Hepatocyte (in vitro differentiated cells): ENCODE results near the gene PMAIP1. TPM values are rescaled to one million over a fixed set of nuclear protein-coding genes. Genes with fewer than 3 reads are reported as not detected.
"Not testable (repeated sequence)": the region's sequence is repeated elsewhere in the genome, so short reads cannot be mapped to it uniquely, and the experiment has no call there.

ENCODE experiments used
- DNase-seq: peaks from one replicate; pipeline ENCODE4 v3.0.0-alpha.2; 2016; ENCODE audit warnings: low spot score
- H2AFZ ChIP-seq: fragments of 200-600 bp; sonication (generic); 2 replicates; pipeline ENCODE4 v1.6.0; 2016; ENCODE audit warnings: antibody characterized with exemption, mild to moderate bottlenecking
- H3K27ac ChIP-seq: fragments of 200-600 bp; sonication (generic); 2 replicates; pipeline ENCODE4 v1.5.1; 2016; ENCODE audit warnings: mild to moderate bottlenecking
- H3K27me3 ChIP-seq: fragments of 200-600 bp; sonication (generic); 2 replicates; pipeline ENCODE4 v1.6.1; 2016
- H3K36me3 ChIP-seq: fragments of 200-600 bp; sonication (generic); replicated peaks from 2 replicates; pipeline ENCODE4 v1.5.1; 2016; ENCODE audit warnings: low read depth; ENCODE audit not compliant: insufficient read depth
- H3K4me1 ChIP-seq: fragments of 200-600 bp; sonication (generic); 2 replicates; pipeline ENCODE4 v1.5.1; 2016; ENCODE audit warnings: mild to moderate bottlenecking, moderate library complexity; ENCODE audit not compliant: insufficient read depth
- H3K4me2 ChIP-seq: fragments of 200-600 bp; sonication (generic); 2 replicates; pipeline ENCODE4 v1.6.0; 2016
- H3K4me3 ChIP-seq: fragments of 200-600 bp; sonication (generic); 2 replicates; pipeline ENCODE4 v1.5.1; 2016; ENCODE audit warnings: mild to moderate bottlenecking
- H3K79me2 ChIP-seq: fragments of 200-600 bp; sonication (generic); 2 replicates; pipeline ENCODE4 v1.6.0; 2017; ENCODE audit warnings: mild to moderate bottlenecking
- H3K9me2 ChIP-seq: fragments of 200-600 bp; sonication (generic); replicated peaks from 2 replicates; pipeline ENCODE4 v1.6.0; 2017; ENCODE audit warnings: mild to moderate bottlenecking; ENCODE audit not compliant: insufficient read depth
- H3K9me3 ChIP-seq: fragments of 200-600 bp; sonication (generic); 2 replicates; pipeline ENCODE4 v1.5.1; 2016; ENCODE audit warnings: low read depth, mild to moderate bottlenecking
- H4K20me1 ChIP-seq: fragments of 200-600 bp; sonication (generic); 2 replicates; pipeline ENCODE4 v1.6.0; 2016; ENCODE audit warnings: mild to moderate bottlenecking; ENCODE audit not compliant: insufficient read depth, poor library complexity, severe bottlenecking
- EZH2 ChIP-seq: fragments of 200-600 bp; sonication (generic); IDR thresholded peaks from 2 replicates; pipeline ENCODE4 v1.6.1; 2016; ENCODE audit warnings: antibody characterized with exemption, mild to moderate bottlenecking, borderline replicate concordance
- EZH2phosphoT487 ChIP-seq: fragments of 200-600 bp; sonication (generic); IDR thresholded peaks from one replicate; pipeline ENCODE4 v1.6.1; 2018; ENCODE audit warnings: antibody characterized with exemption, mild to moderate bottlenecking, low read depth, moderate library complexity; ENCODE audit not compliant: unreplicated experiment, severe bottlenecking
- WGBS: methylation state at CpG from one replicate; pipeline ENCODE4 v1.1.6; 2016; ENCODE audit warnings: low lambda C conversion rate; ENCODE audit errors: missing lambda C conversion rate; 5-methylcytosine and 5-hydroxymethylcytosine counted together
- polyA plus RNA-seq: library from polyadenylated mRNA; unstranded; fragments of >200 nt; fragmentation: Nextera tagmentation; extraction: Ambion mirVana; gene quantifications from 2 replicates; pipeline ENCODE4 v1.2.1, GENCODE V29; 2016
- total RNA-seq: library from RNA; depleted of rRNA; stranded (reverse); fragments of >200 nt; gene quantifications from 2 replicates; pipeline ENCODE4 v1.2.3, GENCODE V29; 2014
- TF ChIP-seq, protein P1 (sequence below): fragments of 200-600 bp; sonication (generic); IDR thresholded peaks from 2 replicates; pipeline ENCODE4 v1.5.1; 2016; ENCODE audit warnings: antibody characterized with exemption, mild to moderate bottlenecking; ENCODE audit not compliant: poor library complexity

The PMAIP1 gene
- total and polyA plus RNA-seq, 2 experiments from 2014 or later, result 7.7 to 10.2 TPM

DNA sequence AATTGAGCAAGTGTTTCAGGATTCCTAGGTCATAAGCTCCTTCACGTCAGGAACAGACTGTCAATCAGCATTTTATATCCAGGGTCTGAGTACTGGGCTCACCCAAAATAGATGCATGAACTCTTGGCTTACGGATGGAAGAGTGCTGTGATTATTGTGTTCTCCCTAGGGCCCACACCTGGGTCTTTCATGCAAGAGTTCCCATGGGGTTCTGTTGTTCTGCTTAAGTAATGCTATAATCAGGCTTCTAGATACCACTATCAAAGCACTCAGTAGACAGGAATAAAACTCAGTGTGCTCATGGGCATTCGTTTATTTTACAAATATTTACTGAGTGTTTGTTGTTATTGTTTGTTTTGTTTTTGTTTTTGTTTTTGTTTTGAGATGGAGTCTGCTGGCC, 46.4 kb upstream of the PMAIP1 start:
- no peak for DNase-seq
- no peaks in the 10 kb centered on the region for H3K79me2 ChIP-seq
- 86% methylated on average over 3 of the region's 3 CpGs for WGBS
- no peak overlapping the region for H3K4me2 ChIP-seq
- no peaks in the 10 kb centered on the region for H3K36me3 ChIP-seq
- no peaks in the 10 kb centered on the region for H3K9me2 ChIP-seq
- no peaks in the 10 kb centered on the region for H3K4me1 ChIP-seq
- H3K4me3 ChIP-seq, result no peak overlapping the region
- H4K20me1 ChIP-seq, result no peaks in the 10 kb centered on the region
- no peak overlapping the region for H3K27ac ChIP-seq
- no peaks in the 10 kb centered on the region for H3K9me3 ChIP-seq
- H3K27me3 ChIP-seq, result peaks cover 5% of the 10 kb centered on the region
- TF ChIP-seq EZH2, result no peak
- TF ChIP-seq, protein P1, sequence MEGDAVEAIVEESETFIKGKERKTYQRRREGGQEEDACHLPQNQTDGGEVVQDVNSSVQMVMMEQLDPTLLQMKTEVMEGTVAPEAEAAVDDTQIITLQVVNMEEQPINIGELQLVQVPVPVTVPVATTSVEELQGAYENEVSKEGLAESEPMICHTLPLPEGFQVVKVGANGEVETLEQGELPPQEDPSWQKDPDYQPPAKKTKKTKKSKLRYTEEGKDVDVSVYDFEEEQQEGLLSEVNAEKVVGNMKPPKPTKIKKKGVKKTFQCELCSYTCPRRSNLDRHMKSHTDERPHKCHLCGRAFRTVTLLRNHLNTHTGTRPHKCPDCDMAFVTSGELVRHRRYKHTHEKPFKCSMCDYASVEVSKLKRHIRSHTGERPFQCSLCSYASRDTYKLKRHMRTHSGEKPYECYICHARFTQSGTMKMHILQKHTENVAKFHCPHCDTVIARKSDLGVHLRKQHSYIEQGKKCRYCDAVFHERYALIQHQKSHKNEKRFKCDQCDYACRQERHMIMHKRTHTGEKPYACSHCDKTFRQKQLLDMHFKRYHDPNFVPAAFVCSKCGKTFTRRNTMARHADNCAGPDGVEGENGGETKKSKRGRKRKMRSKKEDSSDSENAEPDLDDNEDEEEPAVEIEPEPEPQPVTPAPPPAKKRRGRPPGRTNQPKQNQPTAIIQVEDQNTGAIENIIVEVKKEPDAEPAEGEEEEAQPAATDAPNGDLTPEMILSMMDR, result no peak
- no peak overlapping the region for H2AFZ ChIP-seq

DNA sequence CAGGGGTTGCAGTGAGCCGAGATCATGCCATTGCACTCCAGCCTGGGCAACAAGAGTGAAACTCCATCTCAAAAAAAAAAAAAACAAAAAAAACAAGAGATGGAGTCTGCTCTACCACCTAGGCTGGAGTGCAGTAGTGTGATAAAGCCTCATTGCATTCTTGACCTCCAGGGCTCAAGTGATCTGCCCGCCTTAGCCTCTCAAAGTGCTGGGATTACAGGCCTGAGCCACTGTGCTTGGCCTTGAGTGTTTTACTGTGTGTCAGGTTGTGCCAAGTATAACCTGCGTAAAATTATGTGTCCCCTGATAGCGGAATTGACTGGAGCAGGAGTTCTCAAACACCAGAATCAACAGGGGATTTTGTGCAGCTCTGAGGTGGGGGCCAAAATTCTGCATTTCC, 45.8 kb upstream of the PMAIP1 start:
- not testable (repeated sequence) for H3K27me3 ChIP-seq, H3K9me2 ChIP-seq, H3K27ac ChIP-seq, H3K4me3 ChIP-seq, H3K4me2 ChIP-seq, H3K79me2 ChIP-seq, H3K9me3 ChIP-seq, H3K4me1 ChIP-seq, H2AFZ ChIP-seq, H3K36me3 ChIP-seq, H4K20me1 ChIP-seq, DNase-seq
- 79% methylated on average over 4 of the region's 4 CpGs for WGBS

DNA sequence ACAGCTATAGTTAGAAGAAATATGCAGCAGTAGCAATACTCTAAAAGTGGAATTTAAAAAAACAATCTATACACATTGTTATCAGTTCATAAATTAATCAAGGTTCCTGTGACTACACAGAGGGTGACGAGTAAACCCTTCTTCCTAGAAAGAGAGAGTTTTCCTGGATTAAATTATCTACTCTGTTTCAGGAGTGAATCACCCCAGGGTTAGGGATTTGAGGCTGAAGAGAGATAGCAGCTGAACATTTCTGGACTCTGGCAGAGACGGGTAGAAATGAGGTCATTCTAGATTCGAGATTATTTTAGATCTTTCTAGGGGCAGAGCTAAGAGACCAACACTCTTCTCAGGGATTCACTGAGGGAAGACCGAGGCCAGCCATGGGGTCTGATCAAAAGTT, 38.8 kb upstream of the PMAIP1 start:
- H3K79me2 ChIP-seq, result no peaks in the 10 kb centered on the region
- no peaks in the 10 kb centered on the region for H3K9me3 ChIP-seq
- H3K4me3 ChIP-seq, result no peak overlapping the region
- WGBS, result 71% methylated on average over 4 of the region's 4 CpGs
- TF ChIP-seq, protein P1, result no peak
- TF ChIP-seq EZH2phosphoT487, result no peak
- TF ChIP-seq EZH2, result no peak
- no peak overlapping the region for H3K4me2 ChIP-seq
- H3K4me1 ChIP-seq, result no peaks in the 10 kb centered on the region
- no peaks in the 10 kb centered on the region for H3K36me3 ChIP-seq
- DNase-seq, result no peak
- H2AFZ ChIP-seq, result no peak overlapping the region
- no peaks in the 10 kb centered on the region for H4K20me1 ChIP-seq
- H3K27me3 ChIP-seq, result peaks cover 5% of the 10 kb centered on the region
- H3K27ac ChIP-seq, result no peak overlapping the region
- H3K9me2 ChIP-seq, result no peaks in the 10 kb centered on the region

DNA sequence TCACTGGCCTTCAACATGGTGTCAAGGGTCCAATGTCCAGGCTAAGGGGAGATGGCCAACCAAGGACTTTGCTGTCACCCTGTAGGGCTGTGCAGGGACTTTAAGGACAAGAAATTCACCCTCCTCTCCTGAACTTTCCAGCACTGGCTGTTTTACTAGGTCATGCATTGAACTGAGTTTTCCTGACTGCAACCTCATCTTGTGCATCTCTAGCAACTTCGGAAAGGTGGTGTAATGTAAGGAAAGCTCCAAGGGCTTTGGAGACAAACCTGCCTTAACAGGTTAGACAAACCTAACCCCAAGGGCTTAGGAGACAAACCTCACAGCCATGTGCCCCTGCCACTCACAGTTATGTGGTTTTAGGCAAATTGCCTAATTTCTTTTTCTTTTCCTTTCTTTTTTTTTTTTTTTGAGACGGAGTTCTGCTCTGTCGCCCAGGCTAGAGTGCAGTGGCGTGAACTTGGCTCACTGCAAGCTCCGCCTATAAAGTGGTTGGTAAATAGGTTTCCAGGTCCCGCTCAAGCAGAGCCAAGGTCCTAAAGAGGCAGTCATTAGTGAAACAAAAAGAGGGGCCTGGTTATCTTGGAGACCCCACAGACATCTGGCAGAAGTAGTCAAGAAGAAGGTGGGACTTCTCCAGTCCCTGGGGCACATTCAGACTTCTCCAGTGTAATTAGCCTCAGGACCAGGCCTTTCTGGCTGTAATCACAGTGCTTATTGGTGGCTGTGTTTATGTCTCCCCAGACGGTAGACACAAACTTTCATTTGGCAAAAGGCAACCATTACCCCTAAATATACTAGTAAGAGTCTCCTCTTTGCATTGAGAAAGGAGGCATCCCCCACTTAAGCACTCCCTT, 37.6 kb upstream of the PMAIP1 start:
- Histone ChIP-seq H3K4me1 (no peaks in the 10 kb centered on the region), H3K9me3 (no peaks in the 10 kb centered on the region), H3K9me2 (no peaks in the 10 kb centered on the region), H3K27me3 (peaks cover 5% of the 10 kb centered on the region), H2AFZ (no peak overlapping the region), H3K79me2 (no peaks in the 10 kb centered on the region), H3K36me3 (no peaks in the 10 kb centered on the region), H4K20me1 (no peaks in the 10 kb centered on the region), H3K4me3 (no peak overlapping the region), H3K4me2 (no peak overlapping the region), H3K27ac (no peak overlapping the region)
- TF ChIP-seq EZH2phosphoT487 (no peak), EZH2 (no peak)
- TF ChIP-seq, protein P1, result no peak
- DNase-seq, result no peak
- WGBS, result 72% methylated on average over 7 of the region's 7 CpGs
